Hepatocyte (in vitro differentiated cells): ENCODE data around the gene MCTS1. TPM values are rescaled to one million over a fixed set of nuclear protein-coding genes. Genes with fewer than 3 reads are reported as not detected.
"Not testable (repeated sequence)": the region's sequence is repeated elsewhere in the genome, so short reads cannot be mapped to it uniquely, and the experiment has no call there.

Experiments
- DNase-seq: peaks from one replicate; pipeline ENCODE4 v3.0.0-alpha.2; 2016; ENCODE audit warnings: low spot score
- H2AFZ ChIP-seq: fragments of 200-600 bp; sonication (generic); 2 replicates; pipeline ENCODE4 v1.6.0; 2016; ENCODE audit warnings: antibody characterized with exemption, mild to moderate bottlenecking
- H3K27ac ChIP-seq: fragments of 200-600 bp; sonication (generic); 2 replicates; pipeline ENCODE4 v1.5.1; 2016; ENCODE audit warnings: mild to moderate bottlenecking
- H3K27me3 ChIP-seq: fragments of 200-600 bp; sonication (generic); 2 replicates; pipeline ENCODE4 v1.6.1; 2016
- H3K36me3 ChIP-seq: fragments of 200-600 bp; sonication (generic); replicated peaks from 2 replicates; pipeline ENCODE4 v1.5.1; 2016; ENCODE audit warnings: low read depth; ENCODE audit not compliant: insufficient read depth
- H3K4me1 ChIP-seq: fragments of 200-600 bp; sonication (generic); 2 replicates; pipeline ENCODE4 v1.5.1; 2016; ENCODE audit warnings: mild to moderate bottlenecking, moderate library complexity; ENCODE audit not compliant: insufficient read depth
- H3K4me2 ChIP-seq: fragments of 200-600 bp; sonication (generic); 2 replicates; pipeline ENCODE4 v1.6.0; 2016
- H3K4me3 ChIP-seq: fragments of 200-600 bp; sonication (generic); 2 replicates; pipeline ENCODE4 v1.5.1; 2016; ENCODE audit warnings: mild to moderate bottlenecking
- H3K79me2 ChIP-seq: fragments of 200-600 bp; sonication (generic); 2 replicates; pipeline ENCODE4 v1.6.0; 2017; ENCODE audit warnings: mild to moderate bottlenecking
- H3K9me2 ChIP-seq: fragments of 200-600 bp; sonication (generic); replicated peaks from 2 replicates; pipeline ENCODE4 v1.6.0; 2017; ENCODE audit warnings: mild to moderate bottlenecking; ENCODE audit not compliant: insufficient read depth
- H3K9me3 ChIP-seq: fragments of 200-600 bp; sonication (generic); 2 replicates; pipeline ENCODE4 v1.5.1; 2016; ENCODE audit warnings: low read depth, mild to moderate bottlenecking
- H4K20me1 ChIP-seq: fragments of 200-600 bp; sonication (generic); 2 replicates; pipeline ENCODE4 v1.6.0; 2016; ENCODE audit warnings: mild to moderate bottlenecking; ENCODE audit not compliant: insufficient read depth, poor library complexity, severe bottlenecking
- CTCF ChIP-seq: fragments of 200-600 bp; sonication (generic); IDR thresholded peaks from 2 replicates; pipeline ENCODE4 v1.5.1; 2016; ENCODE audit warnings: antibody characterized with exemption, mild to moderate bottlenecking; ENCODE audit not compliant: poor library complexity
- EZH2 ChIP-seq: fragments of 200-600 bp; sonication (generic); IDR thresholded peaks from 2 replicates; pipeline ENCODE4 v1.6.1; 2016; ENCODE audit warnings: antibody characterized with exemption, mild to moderate bottlenecking, borderline replicate concordance
- EZH2phosphoT487 ChIP-seq: fragments of 200-600 bp; sonication (generic); IDR thresholded peaks from one replicate; pipeline ENCODE4 v1.6.1; 2018; ENCODE audit warnings: antibody characterized with exemption, mild to moderate bottlenecking, low read depth, moderate library complexity; ENCODE audit not compliant: unreplicated experiment, severe bottlenecking
- WGBS: methylation state at CpG from one replicate; pipeline ENCODE4 v1.1.6; 2016; ENCODE audit warnings: low lambda C conversion rate; ENCODE audit errors: missing lambda C conversion rate; 5-methylcytosine and 5-hydroxymethylcytosine counted together
- polyA plus RNA-seq: library from polyadenylated mRNA; unstranded; fragments of >200 nt; fragmentation: Nextera tagmentation; extraction: Ambion mirVana; gene quantifications from 2 replicates; pipeline ENCODE4 v1.2.1, GENCODE V29; 2016
- total RNA-seq: library from RNA; depleted of rRNA; stranded (reverse); fragments of >200 nt; gene quantifications from 2 replicates; pipeline ENCODE4 v1.2.3, GENCODE V29; 2014

Gene MCTS1
- total and polyA plus RNA-seq, 2 experiments from 2014 or later = 46.0 to 72.6 TPM

DNA sequence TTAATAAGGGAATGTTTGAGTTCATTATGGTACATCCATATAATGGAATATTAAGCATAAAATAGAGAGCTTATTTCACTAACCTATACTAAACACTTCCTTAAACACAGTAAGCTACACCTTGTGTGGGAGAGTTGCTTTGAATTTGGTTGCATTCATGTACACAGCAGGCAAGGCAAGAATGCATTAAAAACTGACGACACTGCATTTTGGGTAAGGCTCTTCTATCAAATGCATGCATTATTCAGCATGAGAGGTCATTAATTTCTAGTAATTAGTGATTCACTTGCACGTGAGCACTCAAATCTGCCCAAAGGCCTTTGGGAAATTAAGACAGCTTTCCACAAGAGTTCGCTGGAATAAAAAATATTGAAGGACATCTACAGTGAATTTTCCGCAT is 34.7 kb downstream of the MCTS1 start:
- H4K20me1 ChIP-seq = no peaks in the 10 kb centered on the region
- no peak overlapping the region for H2AFZ ChIP-seq
- H3K27me3 ChIP-seq = no peaks in the 10 kb centered on the region
- no peak overlapping the region for H3K27ac ChIP-seq
- no peak overlapping the region for H3K4me3 ChIP-seq
- no peaks in the 10 kb centered on the region for H3K9me2 ChIP-seq
- H3K36me3 ChIP-seq = no peaks in the 10 kb centered on the region
- H3K4me1 ChIP-seq = no peaks in the 10 kb centered on the region
- no peak overlapping the region for H3K4me2 ChIP-seq
- H3K9me3 ChIP-seq = no peaks in the 10 kb centered on the region
- 68% methylated on average over 4 of the region's 4 CpGs for WGBS
- H3K79me2 ChIP-seq = no peaks in the 10 kb centered on the region
- TF ChIP-seq CTCF (no peak), EZH2phosphoT487 (no peak), EZH2 (no peak)
- no peak for DNase-seq

DNA sequence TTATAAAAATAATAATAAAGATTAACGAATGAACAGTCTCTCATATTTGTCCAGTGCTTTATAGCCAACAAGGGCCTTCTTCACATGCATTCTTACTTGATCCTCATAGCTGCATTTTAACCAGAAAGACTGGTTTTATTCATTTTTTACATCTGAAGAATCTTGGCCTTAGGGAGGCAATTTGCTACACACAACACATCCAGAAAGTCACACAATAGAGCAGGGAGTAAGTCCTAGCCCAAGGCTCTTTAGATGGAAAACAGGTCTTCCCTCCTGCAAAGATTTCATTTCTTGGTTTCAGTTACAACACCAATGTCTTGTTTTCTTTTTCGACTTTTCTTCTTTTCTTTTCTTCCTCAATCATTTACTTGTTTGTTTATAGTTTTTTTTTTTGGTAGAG is 39.0 kb downstream of the MCTS1 start:
- Histone ChIP-seq H3K27ac (no peak overlapping the region), H3K4me3 (no peak overlapping the region), H3K79me2 (no peaks in the 10 kb centered on the region), H3K9me3 (no peaks in the 10 kb centered on the region), H3K36me3 (no peaks in the 10 kb centered on the region), H3K9me2 (no peaks in the 10 kb centered on the region), H2AFZ (no peak overlapping the region), H4K20me1 (no peaks in the 10 kb centered on the region), H3K4me1 (no peaks in the 10 kb centered on the region), H3K27me3 (no peaks in the 10 kb centered on the region), H3K4me2 (no peak overlapping the region)
- WGBS = 51% methylated on average over 2 of the region's 2 CpGs
- no peak for DNase-seq
- TF ChIP-seq EZH2 (no peak), CTCF (no peak), EZH2phosphoT487 (no peak)

DNA sequence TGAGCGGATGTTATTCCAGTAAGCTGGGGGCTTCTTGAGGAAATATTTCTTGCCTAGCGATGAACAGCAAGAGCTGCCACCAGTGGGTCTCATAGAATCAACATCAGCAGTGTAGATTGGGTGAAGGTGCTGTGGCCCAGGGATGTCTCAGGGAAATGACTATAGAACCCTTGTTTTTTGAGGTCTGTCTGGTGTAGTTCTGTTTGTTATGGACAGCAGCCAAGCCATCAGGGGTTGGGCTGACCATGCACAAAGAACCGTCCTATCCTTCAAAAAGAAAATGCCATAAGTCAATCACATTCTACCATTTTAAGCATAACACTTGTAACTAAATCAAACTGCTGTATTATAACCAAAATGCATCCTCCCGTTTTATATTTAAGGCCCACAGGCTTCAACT is 43.2 kb downstream of the MCTS1 start:
- 79% methylated on average over 4 of the region's 4 CpGs for WGBS
- no peak overlapping the region for H2AFZ ChIP-seq
- no peaks in the 10 kb centered on the region for H3K79me2 ChIP-seq
- no peak overlapping the region for H3K4me3 ChIP-seq
- H3K9me2 ChIP-seq = no peaks in the 10 kb centered on the region
- H3K36me3 ChIP-seq = no peaks in the 10 kb centered on the region
- DNase-seq = no peak
- H3K4me1 ChIP-seq = no peaks in the 10 kb centered on the region
- no peak overlapping the region for H3K27ac ChIP-seq
- H3K4me2 ChIP-seq = no peak overlapping the region
- H3K9me3 ChIP-seq = no peaks in the 10 kb centered on the region
- no peaks in the 10 kb centered on the region for H4K20me1 ChIP-seq
- no peaks in the 10 kb centered on the region for H3K27me3 ChIP-seq
- TF ChIP-seq EZH2phosphoT487 (no peak), CTCF (no peak), EZH2 (no peak)

GRCh38 chrX:120652256-120652655 is 48.4 kb downstream of the MCTS1 start:
- not testable (repeated sequence) for H3K36me3 ChIP-seq, H3K4me2 ChIP-seq, H4K20me1 ChIP-seq, H2AFZ ChIP-seq, H3K27ac ChIP-seq, H3K9me2 ChIP-seq, H3K27me3 ChIP-seq, H3K79me2 ChIP-seq, H3K4me1 ChIP-seq, DNase-seq, H3K4me3 ChIP-seq, H3K9me3 ChIP-seq
- 75% methylated on average over 1 of the region's 1 CpG for WGBS
